T47D (cell line): ENCODE data around the gene SYT5.

Experiments
- DNase-seq, 2 experiments: peaks; one replicate each; pipeline versions ENCODE4 v3.0.0 to v3.0.0-alpha.2; 2011 to 2012; ENCODE audit warnings: low read depth in 1 of 2, low spot score in 1 of 2
- JUND ChIP-seq: IDR thresholded peaks from 2 replicates; pipeline ENCODE4 v1.6.1; 2012; ENCODE audit warnings: low read depth
- in situ Hi-C: cut with HindIII; loops from 2 replicates; pipeline ENCODE4 v1.10.0; 2016; ENCODE audit warnings: low sequenced_read_pairs, low pct_unique_long_range_greater_than_20kb

Gene SYT5

DNA sequence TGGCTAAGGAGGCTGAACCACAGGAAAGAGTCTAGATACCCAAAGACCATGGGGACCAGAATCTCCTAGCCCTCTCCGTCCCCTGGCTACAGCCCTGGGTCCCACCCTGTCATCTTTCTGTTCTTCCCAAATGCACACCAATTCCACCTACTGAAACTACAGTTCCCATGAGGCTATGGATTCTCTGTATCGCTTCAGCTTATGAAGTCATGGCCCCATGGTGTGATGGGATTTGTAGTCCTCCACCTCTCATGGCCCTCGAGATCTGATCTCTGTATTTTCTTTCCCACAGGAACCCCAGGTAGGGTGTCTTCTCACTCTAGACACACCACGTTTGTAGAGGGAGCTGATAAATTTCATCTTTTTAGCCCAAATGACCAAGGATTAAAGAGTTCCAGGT, 17.4 kb upstream of the SYT5 start:
- peak in 1 of 2 experiments; percentile 54 for DNase-seq
- TF ChIP-seq JUND: no peak
- in situ Hi-C loops: no loop called here

DNA sequence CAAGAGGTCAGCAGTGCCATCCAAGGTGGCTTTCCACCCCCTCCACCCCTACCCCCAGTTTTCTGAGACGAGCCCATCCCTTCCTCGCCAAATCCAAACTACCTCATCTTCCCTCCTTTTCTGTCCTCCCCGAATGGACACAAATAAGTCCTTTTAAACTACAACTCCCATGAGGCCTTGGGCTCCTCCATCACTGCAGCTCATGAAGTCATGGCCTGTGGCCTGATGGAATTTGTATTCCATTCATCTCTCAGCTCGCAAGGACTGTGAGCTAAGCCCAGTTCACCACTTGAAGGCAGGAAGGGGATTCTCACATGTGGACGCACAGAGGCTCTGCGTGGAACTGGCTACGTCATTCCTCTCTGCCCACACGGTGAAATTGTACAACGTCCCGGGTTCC, 16.7 kb upstream of the SYT5 start:
- no peak for TF ChIP-seq JUND

GRCh38 chr19:55193481-55193880, 13.4 kb upstream of the SYT5 start:
- in situ Hi-C loops: no loop called here
- no peak for DNase-seq
- no peak for TF ChIP-seq JUND

More for the DNA sequence above, 16.7 kb upstream of the SYT5 start:
- in situ Hi-C loops: no loop called here
- no peak for DNase-seq

DNA sequence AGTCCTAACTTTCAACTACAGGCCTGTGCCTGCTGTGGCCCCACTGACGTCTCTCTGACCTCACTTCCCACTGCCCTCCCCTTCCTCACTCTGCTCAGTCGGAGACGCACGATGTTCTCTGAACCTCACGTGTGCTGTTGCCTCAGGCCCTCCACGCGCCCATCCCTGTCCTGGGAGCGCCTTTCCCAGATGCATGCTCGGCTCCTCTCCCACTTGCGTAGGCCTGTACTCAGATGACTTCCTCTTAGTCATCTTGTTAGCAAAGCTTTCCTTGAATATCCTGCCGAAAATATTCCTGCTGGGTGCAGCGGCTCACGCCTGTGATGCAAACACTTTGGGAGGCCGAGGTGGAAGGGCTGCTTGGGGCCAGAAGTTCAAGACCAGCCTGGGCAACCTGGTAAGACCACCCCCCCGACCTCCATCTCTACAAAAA, 9.3 kb upstream of the SYT5 start:
- no peak for DNase-seq
- no peak for TF ChIP-seq JUND
- in situ Hi-C loops: no loop called here

DNA sequence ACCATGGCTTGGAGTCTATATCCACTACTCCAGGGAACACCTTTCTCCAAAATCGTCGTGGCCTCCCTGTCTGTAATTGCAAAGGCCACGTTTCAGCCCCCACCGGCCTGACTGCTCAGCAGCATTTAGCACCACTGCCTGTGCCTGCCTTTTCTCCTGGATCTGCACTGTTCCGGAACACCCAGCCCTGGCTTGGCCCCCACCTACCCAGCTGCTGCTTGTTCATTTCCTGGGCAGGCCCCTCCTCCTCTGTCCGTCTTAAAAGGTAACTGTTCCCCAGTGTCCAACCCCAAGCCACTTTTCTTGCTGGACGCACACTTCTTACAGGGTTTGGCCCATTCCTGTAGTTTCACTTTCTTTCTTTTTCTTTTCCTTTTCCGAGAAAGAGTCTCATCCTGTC, 8.5 kb upstream of the SYT5 start:
- DNase-seq: no peak
- in situ Hi-C loops: no loop called here
- TF ChIP-seq JUND: no peak

DNA sequence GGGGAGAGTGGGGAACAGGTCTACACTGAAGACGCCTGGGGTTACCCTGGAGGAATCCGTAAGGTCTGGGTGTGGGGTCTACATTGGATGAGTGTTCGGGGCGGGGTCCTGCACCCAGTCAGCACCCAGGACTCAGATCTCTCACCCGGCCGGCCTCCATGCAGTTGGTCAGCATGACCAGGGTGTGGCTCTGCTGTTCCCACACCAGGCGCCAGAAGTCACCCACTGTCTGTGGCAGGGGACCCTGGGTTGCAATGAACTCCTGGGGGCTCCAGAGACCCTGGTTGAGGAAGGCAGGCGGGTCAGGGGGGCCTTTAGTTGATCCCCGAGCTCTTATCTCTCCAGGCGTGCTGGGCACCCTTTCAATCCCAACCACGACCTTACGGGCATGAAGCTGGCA, 6.0 kb upstream of the SYT5 start:
- in situ Hi-C loops: no loop called here
- no peak for TF ChIP-seq JUND
- no peak for DNase-seq

- no peak for DNase-seq
- no peak for TF ChIP-seq JUND
- in situ Hi-C loops: no loop called here
Observed at GRCh38 chr19:55181740-55182139, 1.7 kb upstream of the SYT5 start.

DNA sequence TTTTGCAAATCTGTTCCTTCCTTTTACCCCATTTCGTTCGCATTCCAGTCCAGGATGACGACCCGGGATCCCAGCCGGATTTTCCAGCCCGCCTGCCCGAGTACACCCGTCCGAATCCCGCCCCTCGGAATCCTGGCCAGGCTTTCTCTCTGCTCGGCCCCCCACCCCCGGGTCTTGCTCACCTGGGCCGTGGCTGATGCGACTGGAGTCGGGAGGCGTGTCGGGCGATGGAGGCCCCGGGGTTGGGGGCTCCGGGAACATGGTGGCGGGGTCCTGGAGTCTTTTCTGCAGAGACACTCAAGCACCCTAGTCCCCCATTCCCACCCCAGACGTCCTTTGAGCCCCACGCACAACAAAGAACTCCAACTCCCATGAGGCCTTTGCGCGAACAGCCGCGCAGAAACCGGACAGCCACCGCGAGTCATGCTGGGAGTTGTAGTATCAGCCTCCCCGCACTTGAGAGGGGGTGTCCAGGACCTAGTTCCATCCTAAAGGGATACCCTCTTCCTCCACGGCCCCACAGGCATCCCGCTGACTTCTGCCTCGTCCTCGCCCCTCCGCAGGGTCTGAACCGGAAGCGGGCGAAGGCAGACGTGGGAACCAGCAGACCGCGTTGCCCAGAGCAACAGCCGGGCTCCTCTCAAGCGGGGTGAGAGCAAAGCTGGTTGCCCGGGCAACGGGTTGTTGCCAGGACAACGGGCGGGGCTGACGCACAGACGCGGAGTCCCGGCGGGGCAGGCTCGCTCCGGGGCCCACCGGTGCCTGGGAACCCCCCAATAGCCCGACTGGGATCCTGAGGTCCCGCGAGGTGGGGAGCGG, 1.1 kb downstream of the SYT5 start:
- TF ChIP-seq JUND: no peak
- peak; percentile 54 to 72 for DNase-seq
- in situ Hi-C loops: no loop called here

DNA sequence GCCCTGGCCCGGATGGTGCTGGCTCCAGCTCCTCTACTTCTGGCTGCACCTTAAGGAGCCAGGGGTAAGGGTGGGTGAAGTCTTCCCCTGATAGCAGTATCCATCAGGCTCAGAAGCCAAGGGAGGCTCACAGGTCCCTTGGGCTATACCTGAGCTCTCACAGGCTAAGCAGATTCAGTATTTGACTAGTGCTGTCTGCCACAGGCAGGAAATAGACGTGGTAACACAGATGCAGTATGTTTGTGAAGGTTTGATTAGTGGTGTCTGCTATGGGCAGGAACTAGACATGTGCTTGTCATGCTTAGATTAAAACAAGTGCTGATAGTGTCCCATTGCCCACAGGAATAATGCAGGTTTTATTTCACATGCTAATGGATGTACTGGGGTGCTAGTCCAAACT, 4.0 kb downstream of the SYT5 start:
- in situ Hi-C loops: no loop called here
- no peak for TF ChIP-seq JUND
- peak; percentile 33 to 53 for DNase-seq

GRCh38 chr19:55175117-55175867, 4.8 kb downstream of the SYT5 start:
- TF ChIP-seq JUND: no peak
- in situ Hi-C loops: no loop called here
- no peak for DNase-seq

GRCh38 chr19:55174425-55175116, 5.5 kb downstream of the SYT5 start:
- TF ChIP-seq JUND: no peak
- no peak for DNase-seq
- in situ Hi-C loops: no loop called here

DNA sequence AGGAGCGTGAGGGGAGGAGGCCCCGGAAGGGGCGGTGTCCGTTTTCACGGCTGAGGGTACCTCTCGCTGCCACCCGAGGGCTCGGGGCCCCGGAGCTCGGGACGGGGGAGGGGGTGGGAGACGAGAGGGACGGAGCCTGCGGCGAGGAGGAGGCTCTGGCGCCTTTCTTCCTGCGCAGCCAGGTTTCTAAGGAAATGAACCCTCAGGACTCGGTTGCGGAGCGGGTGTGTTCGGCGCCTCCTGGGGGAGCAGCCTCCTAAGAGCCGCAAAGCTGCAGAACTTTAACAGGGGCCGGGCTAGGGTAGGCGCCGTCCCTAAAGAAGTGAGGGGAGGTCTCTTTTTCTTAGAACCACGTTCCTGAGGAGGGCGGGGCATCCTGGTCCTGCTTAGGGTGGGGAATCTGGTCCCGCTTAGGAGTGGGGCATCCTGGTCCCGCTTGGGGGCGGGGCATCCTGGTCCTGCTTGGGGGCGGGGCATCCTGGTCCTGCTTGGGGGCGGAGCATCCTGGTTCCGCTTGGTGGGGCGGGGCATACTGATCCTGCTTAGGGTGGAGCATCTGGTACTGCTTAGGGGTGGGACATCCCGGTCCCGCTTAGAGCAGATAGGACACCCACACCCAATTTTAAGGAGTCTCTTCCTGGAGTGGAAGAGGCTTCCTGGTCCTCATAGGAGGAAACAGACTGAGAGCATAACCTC, 6.2 kb downstream of the SYT5 start:
- TF ChIP-seq JUND: no peak
- in situ Hi-C loops: no loop called here
- DNase-seq: peak; percentile 87 to 88

DNA sequence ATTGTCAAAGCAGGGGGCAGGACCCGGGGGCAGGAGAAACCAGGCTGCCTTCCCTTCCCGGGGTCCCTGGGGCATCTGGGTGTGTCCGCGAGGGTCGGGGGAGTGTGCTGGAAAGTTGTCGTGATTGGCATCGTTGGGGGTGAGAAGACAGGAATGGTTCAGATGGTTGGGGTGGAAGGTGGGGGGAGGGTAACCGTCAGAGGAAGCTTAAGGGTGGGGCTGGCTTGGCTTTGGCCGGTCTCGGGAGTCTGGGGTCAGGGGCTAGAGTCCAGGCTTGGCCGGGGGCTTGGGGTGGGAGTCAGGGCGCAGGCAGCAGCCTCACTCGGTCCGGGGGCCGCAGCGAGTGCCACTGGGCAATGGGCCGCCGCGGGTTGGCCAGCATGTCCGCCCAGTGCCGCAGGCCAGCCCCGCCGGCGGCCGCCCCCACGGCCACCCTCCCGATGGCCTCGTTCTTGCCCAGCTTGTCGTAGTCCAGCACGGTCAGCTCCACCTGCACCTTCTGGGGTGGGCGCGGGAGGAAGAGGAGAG, 6.8 kb downstream of the SYT5 start:
- in situ Hi-C loops: no loop called here
- no peak for TF ChIP-seq JUND
- no peak for DNase-seq
